GM21717 (cell line): Measurements from ENCODE around the gene ROCK1.
"Not testable (repeated sequence)": the region's sequence is repeated elsewhere in the genome, so short reads cannot be mapped to it uniquely, and the experiment has no call there.

Source experiments
- ATAC-seq: cut with Tn5 transposase; IDR thresholded peaks from one replicate; pipeline ENCODE4 v1.9.1; 2021; ENCODE audit warnings: mild to moderate bottlenecking, moderate library complexity; ENCODE audit not compliant: unreplicated experiment

Gene ROCK1

DNA sequence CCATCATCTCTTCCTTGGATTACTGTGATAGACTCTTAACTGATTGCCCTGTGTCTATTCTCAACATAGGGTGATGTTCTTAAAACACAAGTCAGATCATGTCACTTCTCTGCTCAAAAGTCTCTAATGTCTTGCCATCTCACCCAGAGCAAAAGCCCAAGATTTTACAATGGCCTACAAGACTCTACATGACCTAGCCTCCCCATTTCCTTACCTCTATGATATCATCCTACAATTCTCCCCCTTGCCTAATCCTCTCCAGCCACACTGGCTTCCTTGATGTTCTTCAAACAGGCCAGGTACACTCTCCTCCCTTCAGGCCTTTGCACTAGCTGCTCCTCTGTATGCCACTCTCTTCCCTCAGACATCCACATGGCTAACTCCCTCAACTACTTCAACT, 55.1 kb downstream of the ROCK1 start:
- ATAC-seq = no peak

DNA sequence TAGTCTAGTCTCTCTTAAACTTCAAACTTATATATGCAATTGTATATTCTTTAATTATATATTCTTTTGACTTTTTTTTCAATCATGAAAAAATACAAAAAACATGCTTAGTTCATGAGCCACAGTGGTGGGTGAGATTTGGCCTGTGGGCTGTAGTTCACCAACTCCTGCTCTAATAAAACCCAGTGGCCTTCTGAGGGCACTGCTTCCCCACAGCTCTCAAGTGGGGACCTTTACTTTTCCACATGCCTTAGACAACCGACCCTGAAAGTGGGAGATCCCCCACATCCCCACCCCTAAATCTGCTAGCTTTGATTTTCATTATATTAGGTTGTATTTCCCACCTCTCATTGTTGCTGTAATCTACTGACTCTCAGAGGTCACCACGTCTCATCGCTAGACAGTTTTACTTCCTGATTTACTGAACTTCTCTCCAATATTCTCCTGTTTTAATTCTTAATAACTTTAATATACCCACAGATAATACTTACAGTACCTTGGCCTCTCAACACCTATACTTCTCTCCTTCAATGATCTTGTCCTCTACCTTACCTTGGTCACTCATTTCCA, 57.3 kb downstream of the ROCK1 start:
- no peak for ATAC-seq

DNA sequence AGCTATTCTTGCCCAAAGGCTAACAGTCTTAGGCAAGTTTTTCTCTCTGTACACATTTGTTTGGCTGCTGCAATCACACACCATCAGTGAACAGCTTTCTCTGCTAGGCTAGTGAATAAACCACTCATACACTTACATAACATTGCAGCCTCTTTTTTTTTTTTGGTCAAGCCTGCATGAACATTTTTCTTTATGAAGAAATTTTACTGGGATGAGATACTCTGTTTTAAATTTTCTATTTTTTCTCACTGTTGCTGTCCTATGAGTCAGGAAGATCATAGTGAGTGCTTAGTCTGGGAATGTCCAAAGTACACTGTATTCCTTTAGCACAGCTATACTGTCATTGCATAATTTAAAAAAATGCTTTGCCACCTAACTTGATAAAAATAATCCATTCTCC, 58.5 kb downstream of the ROCK1 start:
- no peak for ATAC-seq

DNA sequence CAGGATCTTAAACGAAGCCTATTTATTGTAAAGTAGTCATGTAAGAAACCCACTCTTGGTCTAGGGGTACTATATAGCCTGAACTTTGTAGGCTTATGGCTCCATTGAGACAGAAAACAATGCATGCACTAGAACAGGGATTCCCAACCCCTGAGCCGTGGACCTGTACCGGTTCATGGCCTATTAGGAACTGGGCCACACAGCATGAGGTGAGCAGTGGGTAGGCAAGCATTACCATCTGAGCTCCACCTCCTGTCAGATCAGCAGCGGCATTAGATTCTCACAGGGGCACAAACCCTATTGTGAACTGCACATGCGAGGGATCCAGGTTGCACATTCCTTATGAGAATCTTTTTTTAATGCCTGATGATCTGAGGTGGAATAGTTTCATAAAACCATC, 59.2 kb downstream of the ROCK1 start:
- no peak for ATAC-seq

DNA sequence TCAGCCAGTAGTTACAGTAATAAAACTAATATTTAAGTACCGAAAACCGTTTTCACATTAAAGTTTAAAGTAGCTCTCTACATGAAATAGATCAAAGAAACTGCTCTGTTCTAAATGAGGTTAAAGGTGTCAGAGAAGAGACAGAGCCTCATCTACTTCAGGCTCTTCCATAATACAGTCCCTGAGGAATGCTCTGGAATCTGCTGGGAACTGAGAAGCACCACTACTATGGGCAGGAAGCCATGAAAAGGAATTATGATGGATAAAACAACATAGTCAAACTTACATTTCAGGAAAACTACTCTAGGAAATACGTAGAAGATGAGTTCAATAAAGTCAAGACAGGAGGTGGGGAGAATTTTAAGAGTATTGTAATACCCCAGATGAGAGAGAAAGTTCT, 60.0 kb downstream of the ROCK1 start:
- ATAC-seq = no peak

DNA sequence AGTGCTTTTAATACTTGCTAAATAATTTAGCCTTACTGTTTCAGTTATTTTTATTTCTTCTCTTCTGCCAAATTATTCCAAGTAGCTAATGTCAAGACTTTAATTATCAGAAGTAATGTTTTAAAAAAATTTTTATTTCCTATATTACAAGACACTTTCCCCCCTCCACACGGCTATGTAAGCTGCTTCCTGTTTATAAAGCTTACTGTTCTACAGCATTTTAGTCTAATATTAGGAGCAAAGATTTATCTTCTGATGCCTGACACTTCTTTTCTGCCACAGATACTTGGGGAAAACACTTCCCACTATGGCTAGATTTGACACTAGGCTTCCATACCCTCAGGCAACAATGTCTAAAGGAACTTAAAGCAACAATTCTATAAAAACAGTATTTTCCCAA, 62.3 kb downstream of the ROCK1 start:
- ATAC-seq = no peak

DNA sequence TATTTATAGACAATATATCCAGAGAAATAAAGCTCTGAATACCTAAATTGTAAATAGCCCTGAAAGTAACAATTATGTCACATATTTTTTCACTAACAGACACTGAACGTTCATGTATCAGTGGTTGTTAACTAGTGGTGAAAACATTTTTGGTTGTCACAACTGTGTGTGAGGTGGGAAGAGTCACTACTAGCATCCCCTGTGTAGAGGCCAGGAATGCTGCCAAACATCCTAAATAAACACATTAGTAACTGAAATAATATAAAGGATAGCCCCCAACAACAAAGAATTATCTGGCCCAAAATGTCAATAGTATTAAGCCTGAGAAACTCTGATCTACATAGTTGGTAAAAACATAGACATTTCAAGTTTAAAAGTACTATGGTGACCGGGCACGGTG, 64.5 kb downstream of the ROCK1 start:
- no peak for ATAC-seq

DNA sequence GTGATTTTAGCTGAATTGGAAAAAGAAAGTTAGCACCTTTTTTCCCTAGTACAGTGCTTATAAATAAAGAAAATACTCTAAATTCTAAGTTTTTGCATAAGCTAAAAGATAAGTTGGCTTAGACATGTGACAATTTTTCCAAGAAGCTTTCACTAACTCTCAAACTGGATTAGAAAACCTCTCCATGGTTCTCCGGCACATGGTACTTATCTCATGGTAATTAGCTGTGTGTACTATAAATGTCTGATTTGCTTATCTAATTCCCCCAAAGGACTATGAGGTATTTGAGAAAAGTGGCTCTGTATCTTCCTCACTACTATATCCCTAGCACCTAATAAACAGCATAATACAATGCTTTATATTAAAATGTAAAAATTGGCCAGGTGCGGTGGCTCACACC, 71.1 kb downstream of the ROCK1 start:
- ATAC-seq = no peak

DNA sequence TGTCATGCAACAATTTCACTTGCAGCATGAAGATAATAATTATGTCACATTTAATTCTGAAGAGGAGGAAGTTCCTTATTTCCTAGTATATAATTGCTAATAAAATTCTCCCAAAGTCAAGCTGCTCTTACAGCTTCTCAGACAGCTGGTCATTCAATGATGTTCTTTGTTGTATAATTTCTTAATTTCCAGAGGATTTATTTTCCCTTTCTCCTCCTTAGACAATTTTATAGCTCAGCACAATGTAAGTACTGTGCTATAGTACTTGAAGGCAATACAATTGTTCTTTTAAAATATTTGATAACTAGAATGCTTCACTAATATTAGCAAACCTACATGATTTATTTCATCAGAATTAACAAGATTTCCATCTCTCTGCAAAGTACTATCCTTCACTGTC, 73.4 kb downstream of the ROCK1 start:
- no peak for ATAC-seq

DNA sequence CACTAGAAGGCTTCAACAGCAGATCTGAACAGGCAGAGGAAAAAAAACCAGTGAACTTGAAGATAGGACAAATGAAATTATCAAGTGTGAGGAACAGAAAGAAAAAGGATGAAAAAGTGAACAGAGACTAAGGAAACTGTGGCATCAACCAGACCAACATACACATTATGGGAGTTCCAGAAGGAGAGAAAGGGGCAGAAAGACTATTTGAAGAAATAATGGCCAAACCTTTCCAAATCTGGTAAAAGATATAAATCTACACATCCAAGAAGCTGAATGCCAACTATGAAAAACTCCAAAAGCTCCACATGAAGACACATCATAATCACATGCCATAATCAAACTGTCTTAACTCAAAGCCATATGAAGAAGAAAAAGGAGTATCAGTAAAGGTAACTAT, 79.8 kb downstream of the ROCK1 start:
- no peak for ATAC-seq

DNA sequence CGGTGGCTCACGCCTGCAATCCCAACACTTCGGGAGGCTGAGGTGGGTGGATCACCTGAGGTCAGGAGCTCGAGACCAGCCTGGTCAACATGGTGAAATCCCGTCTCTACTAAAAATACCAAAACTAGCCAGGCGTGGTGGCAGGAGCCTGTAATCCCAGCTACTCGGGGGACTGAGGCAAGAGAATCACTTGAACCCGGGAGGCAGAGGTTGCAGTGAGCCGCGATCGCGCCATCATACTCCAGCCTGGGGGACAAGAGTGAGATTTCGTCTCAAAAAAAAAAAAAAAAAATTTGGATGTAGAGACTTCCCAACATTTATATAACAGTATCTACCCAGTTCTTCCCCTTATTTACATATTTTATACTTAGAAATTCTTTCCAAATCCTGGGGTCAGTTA, 93.4 kb downstream of the ROCK1 start:
- ATAC-seq = not testable (repeated sequence)

DNA sequence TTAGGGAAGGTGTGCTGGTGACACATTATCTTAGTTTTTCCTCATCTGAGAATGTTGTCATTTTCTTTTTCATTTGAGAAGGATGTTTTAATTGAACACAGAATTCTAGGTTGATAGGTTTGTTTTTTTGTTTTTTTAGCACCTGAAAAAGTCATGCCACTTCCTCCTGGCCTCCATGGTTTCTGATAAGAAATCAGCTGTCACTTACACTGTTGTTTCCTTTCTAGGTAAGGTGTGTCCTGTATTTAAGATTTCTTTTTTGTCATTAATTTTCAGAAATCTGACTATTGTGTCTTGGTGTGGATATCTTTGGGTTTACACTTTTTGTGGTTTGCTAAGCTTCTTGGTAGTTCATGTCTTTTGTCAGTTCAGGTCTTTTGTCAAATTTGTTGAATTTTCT, 99.3 kb downstream of the ROCK1 start:
- ATAC-seq = no peak

DNA sequence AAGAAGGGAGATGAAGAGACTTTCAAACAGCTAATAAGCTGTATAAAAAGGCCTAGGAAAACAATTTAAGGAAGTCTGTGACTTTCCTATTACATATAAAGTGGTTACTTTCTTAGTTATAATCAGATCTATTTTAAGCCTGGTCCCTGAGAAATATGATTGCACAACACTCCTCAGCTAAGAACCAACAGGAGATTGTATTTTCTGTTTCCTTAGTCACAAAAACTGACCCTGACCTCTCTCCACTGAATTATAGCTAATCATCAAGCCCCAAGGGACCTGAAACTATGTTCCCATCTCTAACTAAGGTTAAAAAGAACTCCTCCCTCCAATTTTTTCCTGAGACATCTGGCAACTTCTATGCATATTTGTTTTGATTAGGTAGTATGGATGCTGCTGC, 106.9 kb downstream of the ROCK1 start:
- no peak for ATAC-seq

DNA sequence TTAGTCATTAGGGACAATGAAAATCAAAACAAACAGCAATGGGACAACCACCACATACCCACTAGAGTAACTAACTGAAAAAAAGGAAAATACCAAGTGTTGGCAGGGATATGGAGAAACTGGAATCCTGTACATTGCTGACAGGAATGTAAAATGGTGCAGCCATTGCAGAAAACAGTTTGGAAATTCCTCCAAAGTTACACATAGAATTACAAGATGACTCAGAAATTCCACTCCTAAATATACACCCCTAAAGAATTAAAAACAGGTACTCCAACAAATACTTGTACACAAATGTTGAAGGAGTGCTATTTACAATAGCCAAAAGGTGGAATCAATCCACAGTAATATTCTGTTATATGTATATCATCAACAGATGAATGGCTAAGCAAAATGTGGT, 110.9 kb downstream of the ROCK1 start:
- ATAC-seq = no peak

DNA sequence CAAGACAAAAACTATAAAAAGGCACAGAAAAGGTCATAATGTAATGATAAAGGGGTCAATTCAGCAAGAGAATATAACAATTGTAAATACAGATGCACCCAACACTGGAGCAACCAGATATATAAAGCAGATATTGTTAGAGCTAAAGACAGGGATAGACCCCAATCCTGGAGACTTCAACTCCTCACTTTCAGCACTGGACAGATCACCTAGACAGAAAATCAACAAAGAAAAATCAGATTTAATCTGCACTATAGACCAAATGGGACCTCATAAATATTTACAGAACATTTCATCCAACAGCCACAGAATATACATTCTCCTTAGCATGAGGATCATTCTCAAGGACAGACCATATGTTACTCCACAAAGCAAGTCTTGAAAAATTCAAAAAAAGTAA, 114.2 kb downstream of the ROCK1 start:
- no peak for ATAC-seq

DNA sequence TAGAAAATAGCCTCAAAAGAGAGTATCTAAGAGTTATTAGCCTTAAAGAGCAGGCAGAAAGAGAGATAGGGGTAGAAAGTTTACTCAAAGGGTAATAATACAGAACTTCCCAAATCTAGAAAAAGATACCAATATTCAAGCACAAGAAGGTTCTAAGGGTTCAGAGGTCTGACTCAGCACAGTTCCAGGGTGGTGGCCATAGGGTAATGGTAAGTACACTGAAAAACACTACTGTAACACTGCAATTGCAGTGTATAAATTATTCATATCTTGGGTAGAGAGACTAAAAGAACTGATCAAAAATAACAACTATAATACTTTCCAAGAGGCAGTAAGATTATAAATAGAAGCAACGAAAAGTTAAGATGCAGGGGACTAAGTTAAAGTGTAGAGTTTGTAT, 115.2 kb downstream of the ROCK1 start:
- no peak for ATAC-seq

DNA sequence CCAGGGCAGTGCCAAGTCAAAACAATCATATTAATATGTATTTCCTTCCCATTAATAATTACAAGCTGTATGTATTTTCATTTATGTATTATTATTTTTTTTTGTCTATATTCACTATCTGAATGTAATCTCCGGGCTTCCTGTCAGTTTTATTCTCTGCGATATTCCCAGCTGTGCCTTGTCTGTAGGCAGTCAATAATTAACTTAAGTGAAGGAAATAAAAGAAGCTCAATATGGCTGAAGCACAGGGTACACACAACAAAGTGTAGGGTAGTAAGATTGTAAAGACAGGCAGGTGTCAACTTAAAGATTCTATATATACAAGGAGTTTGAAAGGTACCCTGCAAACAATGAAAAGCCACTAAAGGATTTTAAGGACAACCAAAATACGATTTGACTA, 122.9 kb downstream of the ROCK1 start:
- no peak for ATAC-seq

DNA sequence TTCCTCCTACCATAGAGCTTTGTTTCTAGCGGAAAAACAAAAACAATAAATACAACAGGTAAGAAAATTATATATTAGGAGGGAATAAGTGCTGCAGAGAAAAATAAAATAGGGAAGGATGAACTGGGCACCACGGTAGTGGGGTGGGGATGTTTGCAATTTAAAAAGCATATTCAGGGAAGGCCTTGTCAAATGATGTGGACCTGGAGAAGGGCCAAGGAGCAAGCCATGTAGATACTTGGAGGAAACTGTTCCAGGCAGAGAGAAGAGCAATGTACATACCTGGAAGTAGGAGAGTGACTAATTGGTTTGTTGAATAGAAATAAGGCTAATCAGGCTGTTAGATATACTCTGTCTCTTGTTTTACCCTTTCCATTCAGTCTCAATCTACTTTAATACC, 136.5 kb downstream of the ROCK1 start:
- no peak for ATAC-seq

DNA sequence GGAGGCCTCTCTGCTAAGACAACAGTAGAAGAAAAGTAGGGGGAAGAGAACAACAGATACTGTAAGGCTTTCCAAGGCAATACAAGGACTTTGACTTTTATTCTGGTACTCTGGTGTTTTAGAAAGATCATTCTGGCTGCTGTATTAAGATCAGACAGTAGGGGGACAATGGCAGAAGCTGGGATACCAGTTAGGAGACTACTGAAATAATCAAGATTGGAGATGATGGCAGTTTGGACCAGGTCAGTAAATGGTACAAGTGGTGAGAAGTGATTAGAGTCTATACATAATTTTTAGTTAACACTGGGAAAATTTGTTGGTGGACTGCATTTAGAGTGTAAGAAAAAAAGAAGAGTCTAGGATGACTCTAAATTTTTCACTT, 139.7 kb downstream of the ROCK1 start:
- no peak for ATAC-seq

DNA sequence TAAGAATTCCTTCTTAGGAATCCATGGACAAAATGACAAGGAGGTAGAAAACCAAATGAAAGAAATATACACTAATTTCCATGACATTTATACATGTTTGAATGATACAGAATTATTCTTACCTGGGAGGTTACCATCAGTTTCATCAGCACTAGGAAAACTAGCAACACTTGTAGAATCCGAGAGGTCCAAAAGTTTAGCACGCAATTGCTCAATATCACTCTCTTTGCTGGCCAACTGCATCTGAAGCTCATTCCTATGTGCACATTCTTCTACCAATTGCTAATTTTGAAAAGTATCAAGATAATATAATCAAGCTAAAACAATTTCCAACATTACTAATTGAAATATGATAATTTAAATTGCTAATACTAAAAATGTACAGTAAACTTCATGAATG, 144.8 kb downstream of the ROCK1 start:
- no peak for ATAC-seq

DNA sequence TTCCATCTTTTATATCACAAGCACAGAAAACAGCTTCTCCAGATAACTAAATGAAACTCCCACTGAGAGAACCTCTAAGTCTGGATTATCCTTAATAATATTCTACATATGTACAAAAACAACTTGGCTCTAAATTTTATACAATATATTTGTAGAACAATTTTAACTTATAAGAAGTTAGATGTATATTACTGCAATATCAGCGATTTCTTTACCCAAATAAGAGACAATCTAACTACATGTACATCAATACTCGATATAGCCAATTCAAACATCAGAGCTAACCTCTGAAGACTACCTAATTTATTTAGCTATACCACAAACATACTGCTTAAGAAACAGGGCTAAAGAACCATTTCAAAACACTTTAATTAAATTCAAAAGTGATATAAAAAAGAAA, 148.6 kb downstream of the ROCK1 start:
- ATAC-seq = no peak

DNA sequence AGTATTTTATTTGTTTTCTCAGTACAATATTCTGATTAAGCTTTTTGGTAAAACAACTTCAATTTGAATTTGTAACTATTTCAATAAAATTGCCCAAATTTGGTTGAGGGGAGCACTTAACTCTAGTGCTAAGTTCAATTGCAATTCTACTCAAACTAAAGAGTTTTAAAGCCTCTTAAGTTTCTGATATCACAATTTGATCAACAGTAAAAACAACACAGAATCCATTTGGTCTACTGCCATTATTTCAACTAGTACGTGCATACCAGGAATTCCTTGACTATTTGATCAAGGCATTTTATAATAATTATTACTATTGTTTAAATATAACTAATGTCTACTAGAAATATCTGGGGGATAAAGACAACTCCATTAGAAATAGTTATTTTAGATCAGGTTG, 150.9 kb downstream of the ROCK1 start:
- no peak for ATAC-seq

DNA sequence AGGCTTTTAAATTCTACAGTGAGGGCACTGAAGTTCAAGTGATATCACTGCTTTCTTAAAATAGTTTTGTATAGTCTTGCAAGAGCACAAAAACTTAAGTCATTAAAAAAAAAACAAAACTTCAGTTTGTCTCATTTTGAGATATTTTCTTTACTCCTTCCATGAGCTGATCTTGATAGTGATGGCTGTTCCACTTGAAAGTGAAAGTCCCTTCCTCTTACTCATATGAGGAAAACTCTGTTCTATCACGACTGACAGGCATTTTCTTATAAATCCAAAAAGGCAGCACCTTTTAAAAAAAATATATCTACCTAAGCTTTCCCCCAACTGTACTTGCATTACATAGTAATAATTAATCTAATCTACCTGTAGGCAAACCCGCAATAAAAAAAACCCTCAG, 160.8 kb downstream of the ROCK1 start:
- ATAC-seq = not testable (repeated sequence)
